BJ (cell line): ENCODE data around the gene ADCY3. TPM values are rescaled to one million over a fixed set of nuclear protein-coding genes. Genes with fewer than 3 reads are reported as not detected.

Source experiments
- CTCF ChIA-PET: fragments of 350-600 bp; formaldehyde crosslinking; extraction: SDS; loops from one replicate; lab custom pipeline; 2021; ENCODE audit warnings: antibody characterized with exemption, inconsistent platforms; lab: Yijun Ruan, JAX
- POLR2A ChIA-PET: fragments of 300-600 bp; sonication (Branson Sonifier 250); formaldehyde crosslinking; extraction: SDS; loops from one replicate; lab custom pipeline; 2021; ENCODE audit warnings: antibody characterized with exemption; lab: Charles Lee
- DNase-seq: peaks from one replicate; pipeline ENCODE4 v3.0.0-alpha.2; 2011; ENCODE audit warnings: low read depth
- H3K27me3 ChIP-seq: 2 replicates; pipeline ENCODE4 v1.6.0; 2011; ENCODE audit warnings: low read length; ENCODE audit not compliant: control insufficient read depth, insufficient read depth
- H3K36me3 ChIP-seq: 2 replicates; pipeline ENCODE4 v1.5.1; 2011; ENCODE audit warnings: low read length; ENCODE audit not compliant: control insufficient read depth, insufficient read depth
- H3K4me3 ChIP-seq: 2 replicates; pipeline ENCODE4 v1.5.1; 2011; ENCODE audit warnings: low read depth, mild to moderate bottlenecking, control low read depth, low read length
- CTCF ChIP-seq: IDR thresholded peaks from 2 replicates; pipeline ENCODE4 v1.5.1; 2011; ENCODE audit warnings: low read depth, mild to moderate bottlenecking, control low read depth, inconsistent platforms, low read length, moderate library complexity; ENCODE audit not compliant: insufficient read depth
- polyA plus RNA-seq: library from polyadenylated mRNA; depleted of rRNA; stranded (reverse); fragments of >200 nt; gene quantifications from 2 replicates; pipeline ENCODE4 v1.2.3, GENCODE V29; 2011

Gene ADCY3
- polyA plus RNA-seq, 1 experiment = 73.3 TPM

- ChIA-PET CTCF (interaction anchor here (1.1 to 4.1 kb wide), 3 partner anchors 8 to 410 kb away, joined by 4 to 20 read pairs (median 19); no protein-coding TSS in a partner anchor), POLR2A (no interaction called here)
- TF ChIP-seq CTCF = no peak
- H3K4me3 ChIP-seq = no peak overlapping the region
- peaks cover 14% of the 10 kb centered on the region for H3K36me3 ChIP-seq
- no peak for DNase-seq
- H3K27me3 ChIP-seq = no peaks in the 10 kb centered on the region
Measured at GRCh38 chr2:24819442-24820174, 100.4 kb downstream of the ADCY3 start.

GRCh38 chr2:24818721-24819167, 101.3 kb downstream of the ADCY3 start:
- Histone ChIP-seq H3K36me3 (peaks cover 14% of the 10 kb centered on the region), H3K4me3 (no peak overlapping the region), H3K27me3 (no peaks in the 10 kb centered on the region)
- DNase-seq = no peak
- CTCF ChIA-PET = interaction anchor here (1.1 to 4.1 kb wide), 3 partner anchors 9 to 409 kb away, joined by 4 to 20 read pairs (median 19); no protein-coding TSS in a partner anchor
- TF ChIP-seq CTCF = no peak
- POLR2A ChIA-PET = no interaction called here

- DNase-seq = no peak
- no peaks in the 10 kb centered on the region for H3K27me3 ChIP-seq
- peaks cover 12% of the 10 kb centered on the region for H3K36me3 ChIP-seq
- no peak overlapping the region for H3K4me3 ChIP-seq
- POLR2A ChIA-PET = no interaction called here
- CTCF ChIA-PET = interaction anchor here (0.6 to 2.8 kb wide), 2 partner anchors 11 to 388 kb away, joined by 3 to 19 read pairs; no protein-coding TSS in a partner anchor
- TF ChIP-seq CTCF = no peak
Measured at GRCh38 chr2:24816884-24817283, 103.2 kb downstream of the ADCY3 start.

- H3K36me3 ChIP-seq = peaks cover 12% of the 10 kb centered on the region
- no peaks in the 10 kb centered on the region for H3K27me3 ChIP-seq
- DNase-seq = no peak
- no peak overlapping the region for H3K4me3 ChIP-seq
- ChIA-PET POLR2A (no interaction called here), CTCF (no interaction called here)
- no peak for TF ChIP-seq CTCF
Measured at GRCh38 chr2:24816404-24816803, 103.6 kb downstream of the ADCY3 start.

GRCh38 chr2:24815171-24815570, 104.9 kb downstream of the ADCY3 start:
- Histone ChIP-seq H3K36me3 (peaks cover 4% of the 10 kb centered on the region; the same call in 1 of the 2 replicates), H3K27me3 (no peaks in the 10 kb centered on the region), H3K4me3 (no peak overlapping the region)
- no peak for DNase-seq
- no peak for TF ChIP-seq CTCF
- ChIA-PET CTCF (interaction anchor here (0.8 to 1.4 kb wide), 4 partner anchors 11 to 202 kb away, joined by 3 to 6 read pairs (median 4); partner anchors contain the start of genes CENPO and PTRHD1), POLR2A (no interaction called here)
